Activated CD4-positive, alpha-beta T cell treated with anti-CD3 and anti-CD28 coated beads, Interleukin-2, Interleukin-6, amounts not matched to agents 100 ng/mL and 50 ng/mL, durations not matched to agents 16 hours and 8 hours (primary cell): Measurements from ENCODE around the gene PARD3B.

Experiments used
- DNase-seq: peaks from one replicate; pipeline ENCODE4 v3.0.0-alpha.2; 2020

The PARD3B gene

DNA sequence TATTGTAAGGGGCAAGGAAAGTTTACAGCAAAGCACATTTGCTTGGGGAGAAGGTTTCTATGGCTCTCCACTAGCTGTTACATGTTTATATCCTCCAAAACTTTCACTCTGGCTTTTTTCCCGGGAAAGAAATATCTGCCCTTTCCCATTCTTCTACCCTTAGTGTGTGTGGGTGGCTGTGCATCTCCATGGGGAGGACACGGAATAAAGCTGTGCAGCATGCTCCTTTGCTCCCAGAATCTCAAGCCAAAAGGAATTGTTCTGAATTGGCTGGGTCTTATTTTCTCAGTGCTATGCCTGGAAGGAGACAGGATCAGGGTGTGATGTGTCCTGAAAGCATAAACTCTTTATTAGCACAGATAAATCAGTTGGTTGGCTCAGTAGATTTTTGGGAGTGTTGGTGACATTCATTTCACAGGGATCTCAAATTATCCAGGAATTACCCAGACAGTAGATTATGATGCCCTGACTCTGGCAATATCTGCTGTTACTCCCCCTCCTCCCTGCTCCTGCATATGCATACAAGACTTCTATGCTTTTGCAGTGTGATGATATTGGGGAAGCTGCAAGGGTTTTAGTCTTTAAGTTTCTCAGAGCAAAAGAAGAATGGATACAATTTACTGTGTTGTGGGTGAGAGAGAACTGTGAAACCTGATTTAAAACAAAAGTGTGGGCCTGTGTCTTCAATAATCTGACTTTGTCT is 63.1 kb downstream of the PARD3B start:
- DNase-seq = no peak

DNA sequence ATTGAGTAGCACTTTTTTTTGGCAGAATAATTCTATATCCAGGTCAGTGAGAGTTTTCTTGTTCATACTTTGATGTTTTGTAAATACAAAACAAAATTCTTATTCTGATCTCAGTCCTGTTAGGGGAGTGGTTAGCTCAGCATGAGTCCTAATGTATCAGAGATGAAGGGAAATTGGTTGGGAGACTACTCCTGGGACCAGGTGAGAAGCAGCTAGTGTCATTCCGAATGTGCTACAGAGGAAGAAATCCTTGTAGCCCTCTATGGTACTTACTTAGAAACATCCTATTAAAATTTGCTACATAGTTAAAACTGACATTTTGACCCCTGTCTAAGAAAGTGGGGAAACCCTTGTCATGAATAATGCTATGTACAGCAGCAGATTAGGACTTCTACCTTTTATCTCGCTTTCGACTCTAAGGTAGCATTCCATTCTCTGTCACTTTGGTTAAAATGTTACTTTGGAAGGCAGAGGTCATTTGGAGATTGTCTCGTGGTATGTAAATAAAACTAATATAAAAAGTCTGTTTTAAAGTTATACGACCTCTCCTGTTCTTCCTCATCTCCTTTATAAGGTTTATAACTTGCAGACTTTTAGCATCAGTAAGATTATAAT is 65.8 kb downstream of the PARD3B start:
- DNase-seq = no peak

DNA sequence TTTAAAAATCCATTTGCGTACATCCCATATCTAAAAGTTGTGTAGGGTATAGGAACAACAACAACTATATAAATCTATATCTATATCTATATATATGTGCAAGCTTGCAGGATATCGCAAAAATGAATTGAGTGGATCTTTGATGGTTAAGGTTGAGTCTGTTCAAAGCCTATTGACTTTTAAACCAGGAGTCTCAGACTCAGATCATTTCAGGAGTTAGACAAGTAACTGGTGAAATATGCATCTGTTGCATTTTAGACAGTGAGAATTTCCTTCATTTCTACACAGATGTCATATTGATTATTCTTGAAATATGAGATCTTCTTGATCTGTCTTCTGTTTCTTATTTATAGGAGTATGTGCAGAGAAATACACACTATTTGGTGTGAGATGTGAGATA is 66.5 kb downstream of the PARD3B start:
- no peak for DNase-seq

DNA sequence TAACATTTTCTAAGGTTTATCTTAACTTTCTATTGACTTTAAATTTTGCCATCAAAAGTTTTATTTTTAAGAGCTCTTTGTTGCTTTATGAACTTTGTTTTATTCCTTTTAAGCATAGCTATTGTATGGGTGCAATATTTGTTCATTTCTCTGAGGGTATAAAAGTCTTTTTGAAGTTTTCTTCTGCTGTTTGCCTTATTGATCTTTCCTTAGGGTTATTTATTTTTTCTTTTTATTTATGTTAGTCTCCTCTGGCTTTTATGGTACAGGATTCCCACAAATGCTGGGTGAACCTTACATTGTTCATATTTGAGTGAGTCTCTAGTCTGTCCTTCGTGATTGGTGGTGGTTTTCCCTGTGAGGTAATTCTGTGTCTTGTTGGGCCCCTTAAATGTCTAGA is 68.4 kb downstream of the PARD3B start:
- DNase-seq = no peak

DNA sequence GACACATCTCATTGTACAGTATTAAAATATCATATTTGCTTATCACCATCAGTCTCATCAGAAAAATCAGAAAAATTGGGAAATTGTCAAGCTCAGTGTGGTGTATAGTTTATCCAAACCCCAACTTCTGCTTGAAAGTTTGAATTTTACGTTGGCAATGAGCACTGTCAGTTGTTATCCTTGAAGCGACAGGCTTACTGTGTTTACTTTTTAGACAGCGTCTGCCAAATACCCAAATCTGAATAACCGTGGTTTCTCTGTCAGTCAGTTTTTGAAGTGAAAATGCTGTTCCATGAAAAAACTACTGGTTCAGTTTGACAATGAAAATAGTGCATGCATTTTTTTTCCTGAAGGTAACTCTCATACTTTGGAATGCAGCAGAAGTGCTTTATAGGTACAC is 70.2 kb downstream of the PARD3B start:
- DNase-seq = no peak

DNA sequence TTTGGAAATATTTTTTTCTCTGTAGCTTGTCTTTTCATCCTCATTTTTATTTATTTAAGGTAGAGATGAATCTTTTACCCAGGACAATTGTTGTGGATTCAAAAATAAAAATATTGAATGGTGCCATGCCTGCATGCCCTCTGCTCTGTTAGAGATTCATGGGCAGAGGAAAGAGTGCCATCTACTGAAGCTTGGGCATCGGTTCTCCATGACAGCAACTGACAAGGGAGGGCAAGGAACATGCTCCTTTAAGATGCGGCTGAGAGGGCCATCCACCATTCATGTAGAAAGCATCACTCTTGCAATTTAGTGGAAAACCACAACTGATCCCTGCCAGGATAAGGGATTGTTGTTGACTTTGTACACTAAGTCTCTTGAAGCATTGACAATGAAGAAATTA is 79.9 kb downstream of the PARD3B start:
- DNase-seq = no peak

DNA sequence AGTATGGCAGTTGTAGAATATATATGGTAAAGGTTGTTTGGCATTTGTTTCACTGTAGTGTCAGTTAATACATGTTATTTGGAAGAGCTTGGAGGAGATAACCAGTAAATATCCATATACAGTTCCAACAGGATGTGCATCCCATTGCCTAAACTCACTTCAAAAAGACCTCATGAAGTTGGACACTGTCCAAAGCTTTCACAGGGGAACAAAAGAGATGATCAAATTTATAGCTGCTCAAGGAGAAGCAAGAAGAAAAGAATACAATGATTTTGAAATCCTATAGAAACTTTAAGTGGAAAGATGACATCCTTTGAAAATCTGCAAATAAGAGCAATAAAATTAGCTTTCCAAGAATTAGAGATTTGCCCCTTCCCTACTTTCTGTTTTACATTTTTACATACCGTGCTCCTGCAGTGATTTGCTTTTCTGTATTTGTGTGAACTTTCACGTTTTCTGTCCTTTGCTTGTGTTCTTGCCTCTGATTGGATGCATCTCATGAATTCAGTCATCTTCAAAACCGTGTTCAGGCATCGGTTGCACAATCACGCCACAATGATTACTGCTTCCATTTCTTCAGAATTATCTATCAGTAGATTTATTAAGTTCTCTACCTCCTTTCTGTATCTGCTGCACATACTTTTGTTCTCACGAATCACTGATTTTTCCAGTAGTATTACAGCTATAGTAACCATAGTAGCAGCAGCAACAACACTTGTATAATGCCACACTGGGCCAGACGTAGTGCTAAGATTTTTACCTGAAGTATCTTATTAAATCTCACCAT is 83.8 kb downstream of the PARD3B start:
- no peak for DNase-seq

DNA sequence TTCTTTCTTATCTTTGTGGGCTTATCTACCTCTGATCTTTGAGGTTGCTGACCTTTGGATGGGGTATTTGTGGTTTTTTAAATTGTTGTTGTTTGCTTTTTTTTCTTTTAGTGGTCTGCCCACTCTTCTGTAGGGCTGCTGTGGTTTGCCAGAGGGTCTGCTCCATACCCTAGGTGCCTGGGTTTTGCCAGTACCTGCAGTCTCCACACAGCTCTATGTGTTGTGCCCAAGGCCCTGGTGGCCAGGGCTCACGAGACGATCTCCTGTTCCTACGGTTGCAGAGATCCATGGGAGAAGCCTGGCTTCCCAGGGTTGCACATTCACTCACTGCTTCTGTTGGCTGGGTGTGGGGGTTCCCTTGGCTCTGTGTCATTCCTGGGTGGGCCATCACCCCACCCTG is 87.1 kb downstream of the PARD3B start:
- DNase-seq = no peak

DNA sequence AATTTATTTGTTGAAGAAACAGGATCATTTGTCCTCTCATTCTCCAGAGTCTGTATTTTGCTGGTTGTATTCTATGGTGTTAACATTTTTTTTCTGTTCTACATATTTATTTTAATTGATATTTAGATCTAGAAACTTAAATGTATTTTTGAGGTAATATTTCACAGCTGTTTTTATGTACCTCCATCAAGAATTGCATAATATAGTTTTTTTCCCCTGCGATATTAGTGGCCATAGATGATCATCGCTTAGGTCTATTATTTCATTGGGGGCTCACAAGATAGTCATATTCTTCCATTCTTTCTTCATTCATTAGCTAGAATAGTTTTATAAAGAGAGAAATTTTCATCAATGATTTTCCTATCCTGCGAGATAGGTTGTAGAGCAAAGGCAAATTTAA is 89.3 kb downstream of the PARD3B start:
- DNase-seq = no peak

DNA sequence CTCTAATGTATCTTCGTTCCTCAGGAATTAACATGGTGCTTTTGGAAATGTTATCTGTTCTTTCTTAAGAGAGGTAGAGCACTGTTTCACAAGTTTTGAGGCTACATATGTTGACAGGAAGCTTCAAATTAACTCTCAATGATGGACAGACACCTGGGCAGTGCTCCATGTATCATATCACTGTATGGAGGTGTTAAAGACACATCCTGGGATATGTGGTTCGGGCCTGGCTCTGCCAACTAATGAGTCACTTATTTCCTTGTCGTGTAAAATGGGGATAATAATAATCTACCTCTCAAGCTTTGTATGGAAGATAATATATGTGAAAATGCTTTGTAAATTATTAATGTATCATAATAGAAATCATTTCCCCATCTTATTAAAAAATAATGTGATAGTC is 90.2 kb downstream of the PARD3B start:
- DNase-seq = no peak

DNA sequence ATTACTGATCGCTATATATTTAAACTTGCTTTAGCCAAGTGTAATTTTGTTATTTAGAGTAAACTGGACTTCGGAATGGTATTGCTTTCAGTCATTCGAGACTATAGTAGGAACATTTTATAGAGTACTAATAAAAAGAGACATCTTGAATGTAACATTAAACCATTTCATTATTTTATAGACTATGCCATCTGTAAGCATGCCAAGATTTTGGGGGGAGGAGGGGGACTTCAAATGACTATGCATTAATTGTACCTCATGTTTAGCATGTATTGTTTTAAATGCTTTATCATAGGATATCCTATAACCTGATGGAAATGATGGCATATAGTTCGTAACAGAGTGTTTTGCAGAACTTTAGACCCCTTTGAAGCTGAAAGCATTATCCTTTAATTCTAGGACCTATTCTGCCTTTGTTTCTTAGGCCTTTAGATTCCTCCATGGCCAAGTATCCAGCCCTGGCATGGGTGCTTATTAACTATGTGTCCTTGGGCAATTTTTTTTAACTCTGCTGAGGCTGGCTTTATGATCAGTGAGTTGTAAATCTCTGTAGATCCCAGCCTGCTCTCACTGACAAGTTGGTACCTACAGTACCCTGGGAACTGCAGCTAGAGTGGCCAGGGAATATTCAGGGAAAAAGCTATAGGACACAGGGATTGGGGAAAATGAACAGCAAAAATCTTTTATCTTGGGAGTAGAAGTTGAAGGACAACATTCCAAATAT is 93.4 kb downstream of the PARD3B start:
- no peak for DNase-seq

DNA sequence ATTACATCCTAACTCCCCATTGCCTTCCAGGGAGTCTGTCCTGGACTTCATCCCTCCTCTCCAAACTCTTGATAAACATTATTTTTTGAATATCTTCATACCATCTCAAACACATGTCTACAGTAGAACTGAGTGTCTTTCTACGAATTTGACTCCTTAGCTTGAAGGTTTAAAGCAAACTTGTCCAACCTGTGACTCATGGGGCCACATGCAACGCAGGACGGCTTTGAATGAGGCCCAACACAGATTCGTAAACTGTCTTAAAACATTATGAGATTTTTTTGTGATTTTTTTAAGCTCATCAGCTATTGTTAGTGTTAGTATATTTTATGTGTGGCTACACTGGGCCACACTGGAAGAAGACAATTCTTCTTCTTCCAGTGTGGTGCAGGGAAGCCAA is 98.1 kb downstream of the PARD3B start:
- DNase-seq = no peak

DNA sequence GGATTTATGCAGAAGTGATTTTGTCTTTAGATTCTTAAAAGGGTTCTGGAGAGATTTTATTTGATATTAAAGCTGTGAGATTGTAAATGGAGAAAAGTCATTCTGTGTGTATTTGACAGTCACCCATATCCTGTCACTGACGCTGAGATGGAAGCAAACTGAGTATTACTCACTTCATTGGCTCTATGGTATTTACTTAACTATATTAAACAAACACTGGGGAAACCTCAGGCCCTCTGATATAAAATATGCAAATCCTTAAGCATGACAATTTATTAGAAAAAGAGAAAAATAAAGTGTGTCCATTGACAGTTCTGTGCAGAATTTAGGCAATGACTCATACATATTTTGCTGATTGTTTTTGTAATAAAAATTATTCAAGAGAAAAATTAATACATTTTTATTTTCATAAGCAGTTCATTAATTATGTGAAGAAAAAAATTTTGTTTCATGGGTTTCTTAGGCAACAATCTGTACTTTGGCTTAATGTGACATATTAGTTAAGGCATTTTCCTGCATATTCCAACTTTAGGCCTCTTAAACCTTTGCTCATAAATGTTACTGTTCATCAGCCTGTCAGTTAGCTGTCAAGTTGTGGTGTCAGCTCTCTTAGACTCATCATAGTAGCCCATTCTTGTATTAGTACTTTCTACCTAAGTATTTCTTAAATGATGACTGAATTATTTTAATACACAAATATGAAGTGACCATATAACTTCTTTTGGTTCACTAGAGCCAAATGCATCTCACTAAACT is 99.9 kb downstream of the PARD3B start:
- DNase-seq = no peak

DNA sequence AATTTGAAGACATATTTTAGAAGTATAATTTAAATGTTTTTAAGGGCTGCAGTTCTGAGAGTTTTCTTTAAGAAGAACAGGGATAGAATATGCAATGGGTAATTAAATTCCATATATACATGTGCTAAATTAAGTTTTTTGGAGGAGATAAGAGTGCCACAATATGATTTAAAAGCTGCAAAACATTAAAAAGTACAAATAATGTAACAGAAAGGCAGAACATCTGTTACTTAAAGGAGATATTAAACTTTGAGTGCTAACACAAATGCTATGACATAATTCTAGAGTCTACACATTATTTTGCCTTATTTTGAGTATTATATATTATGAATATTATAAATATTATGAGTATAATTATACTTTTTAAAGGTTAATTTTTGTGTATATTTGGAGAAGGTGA is 102.4 kb downstream of the PARD3B start:
- DNase-seq = no peak

DNA sequence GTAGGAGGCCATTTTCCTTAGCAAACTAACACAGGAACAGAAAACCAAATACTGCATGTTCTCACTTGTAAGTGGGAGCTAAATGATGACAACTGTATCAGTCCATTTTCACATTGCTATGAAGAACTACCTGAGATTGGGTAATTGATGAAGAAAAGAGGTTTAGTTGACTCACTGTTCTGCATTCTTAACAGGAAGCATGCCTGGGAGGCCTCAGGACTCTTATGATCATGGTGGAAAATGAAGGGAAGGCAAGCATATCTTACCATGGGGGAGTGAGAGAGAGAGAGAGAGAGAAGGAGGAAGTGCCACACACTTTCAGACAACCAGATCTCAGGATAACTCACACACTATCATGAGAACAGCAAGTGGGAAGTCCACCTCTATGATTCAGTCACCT is 105.3 kb downstream of the PARD3B start:
- DNase-seq = no peak

DNA sequence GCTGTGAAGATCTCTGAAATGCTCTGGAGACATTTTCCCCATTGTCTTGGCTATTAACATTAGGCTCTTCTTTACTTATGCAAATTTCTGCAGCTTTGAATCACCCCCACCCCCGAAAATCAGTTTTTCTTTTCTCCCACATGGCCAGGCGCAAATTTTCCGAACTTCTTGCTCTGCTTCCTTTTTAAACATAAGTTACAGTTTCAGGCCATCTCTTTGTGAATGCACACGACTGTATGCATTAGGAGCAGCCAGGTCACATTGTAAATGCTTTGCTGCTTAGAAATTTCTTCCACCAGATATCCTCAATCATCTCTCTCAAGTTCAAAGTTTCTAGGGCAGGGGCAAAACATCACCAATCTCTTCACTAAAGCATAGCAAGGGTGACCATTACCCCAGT is 106.8 kb downstream of the PARD3B start:
- no peak for DNase-seq

DNA sequence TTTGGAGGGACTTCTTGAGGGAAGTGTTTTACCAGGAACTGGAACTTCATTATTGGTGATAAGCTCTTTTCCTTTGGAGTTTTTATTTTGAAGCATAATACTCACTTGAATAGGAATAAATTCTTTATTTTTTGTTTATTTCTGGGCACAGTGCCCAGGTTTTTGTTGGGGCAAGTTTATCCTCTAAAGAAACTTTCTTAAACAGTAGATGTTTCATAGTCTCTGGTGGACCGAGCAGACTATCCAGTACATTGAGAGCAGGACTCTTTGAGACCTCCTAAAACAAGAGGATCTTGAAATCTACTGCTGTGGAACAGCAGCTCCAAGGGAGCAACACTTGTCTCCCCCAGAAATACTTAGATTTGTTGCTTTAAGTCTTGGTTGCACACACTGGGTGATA is 109.4 kb downstream of the PARD3B start:
- DNase-seq = no peak

DNA sequence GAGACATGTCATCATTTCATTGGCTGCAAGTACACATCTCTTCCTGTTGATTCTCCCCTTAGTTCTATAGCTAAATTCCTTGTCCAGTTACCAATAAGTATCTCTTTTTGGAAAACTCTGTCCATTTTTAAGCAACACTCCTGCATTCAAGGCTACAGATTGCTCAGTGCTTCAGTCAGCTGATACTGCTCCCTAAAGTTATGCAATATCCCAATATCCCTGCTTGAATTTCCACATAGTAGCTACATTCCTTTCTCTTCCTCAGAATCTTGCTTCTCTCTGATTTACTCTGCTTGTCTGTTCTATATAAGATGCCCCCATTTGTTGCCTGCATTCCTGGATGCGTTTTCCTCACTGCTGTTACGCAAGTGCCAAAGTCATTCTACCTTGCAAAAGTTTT is 109.8 kb downstream of the PARD3B start:
- DNase-seq = no peak

DNA sequence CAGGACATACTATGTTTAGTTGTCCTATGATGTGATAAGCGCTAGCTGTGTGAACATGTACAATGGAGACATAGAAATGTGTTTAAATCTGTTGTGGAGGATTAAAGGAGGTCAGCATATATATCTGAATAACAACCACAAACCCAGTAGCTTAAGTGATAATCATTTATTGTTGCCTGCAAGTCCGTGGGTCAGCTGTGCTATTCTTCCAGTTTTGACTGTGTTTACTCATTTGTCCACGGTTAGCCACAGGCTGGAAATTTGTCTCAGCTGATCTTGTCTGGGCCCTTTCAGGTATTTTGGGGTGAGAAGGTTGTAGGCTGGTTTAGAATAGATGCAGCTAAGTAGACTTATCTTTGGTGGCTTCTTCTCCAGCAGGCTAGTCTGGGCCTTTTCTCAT is 110.4 kb downstream of the PARD3B start:
- DNase-seq = no peak

DNA sequence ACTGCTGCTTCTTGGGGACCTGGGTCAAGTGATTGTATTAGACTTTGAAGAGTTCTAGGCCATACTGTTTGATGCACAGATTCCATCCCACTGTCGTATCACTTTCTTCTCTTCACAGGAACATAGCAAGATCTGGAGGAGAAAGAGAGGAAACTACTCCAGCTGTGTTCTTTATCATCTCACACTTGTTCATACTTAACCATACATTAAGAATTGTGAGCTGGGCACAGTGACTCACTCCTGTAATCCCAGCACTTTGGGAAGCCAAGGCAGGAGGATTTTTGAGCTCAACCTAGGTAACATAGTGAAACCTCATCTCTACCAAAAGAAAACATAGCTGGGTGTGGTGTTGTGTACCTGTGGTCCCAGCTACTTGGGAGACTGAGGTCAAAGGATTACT is 111.7 kb downstream of the PARD3B start:
- DNase-seq = no peak

DNA sequence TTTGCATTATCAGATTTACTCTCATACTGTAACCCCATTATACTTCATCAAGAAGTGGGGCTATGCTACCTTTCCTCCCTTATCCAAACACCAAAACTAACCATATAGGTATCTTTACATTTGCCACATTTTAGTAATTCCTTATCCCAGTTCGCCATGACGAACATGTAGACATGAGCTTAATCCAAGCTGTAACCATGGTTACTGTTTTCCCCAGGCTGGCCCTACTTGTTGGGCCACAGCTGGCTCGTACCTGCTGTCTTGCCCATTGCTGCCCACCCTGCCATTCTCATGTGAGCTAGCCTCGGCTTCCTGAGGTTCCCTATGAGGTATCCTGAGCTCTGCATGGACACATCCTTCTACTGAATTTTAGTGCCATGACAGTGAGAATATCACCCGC is 117.7 kb downstream of the PARD3B start:
- DNase-seq = no peak

DNA sequence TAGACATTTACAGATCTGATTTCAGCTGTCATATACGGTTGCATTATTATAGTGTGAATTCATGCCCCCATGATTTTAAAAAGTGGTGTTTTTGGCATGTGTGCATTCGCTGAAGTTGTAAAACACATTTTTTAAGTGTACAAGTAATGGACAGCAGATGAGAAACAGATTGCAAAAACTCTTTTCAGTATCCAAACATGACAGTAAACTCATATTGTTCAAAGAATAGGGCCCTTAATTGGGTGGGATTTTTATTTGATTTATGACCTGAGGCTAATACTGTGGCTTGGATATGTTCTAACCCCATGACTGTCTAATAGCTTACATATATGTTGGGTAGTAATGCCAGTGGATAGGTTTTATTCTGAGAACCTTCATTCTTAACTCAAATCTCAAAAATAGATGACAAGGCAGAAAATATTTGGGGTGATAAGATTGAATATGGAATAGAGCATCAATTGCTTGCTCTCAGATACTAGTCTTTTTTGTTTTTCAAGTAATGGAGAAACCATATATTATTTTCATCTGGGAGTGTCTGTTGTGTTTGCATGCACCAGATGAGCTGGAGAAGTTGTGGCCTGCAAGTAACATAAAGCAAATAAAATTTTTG is 118.6 kb downstream of the PARD3B start:
- DNase-seq = no peak
